ENCODE measurements around the gene GPR176. TPM values are rescaled to one million over a fixed set of nuclear protein-coding genes. Genes with fewer than 3 reads are reported as not detected.
A peak's percentile ranks its signal among the peaks of the same experiment; 100 is the strongest.
"Not testable (repeated sequence)": the region's sequence is repeated elsewhere in the genome, so short reads cannot be mapped to it uniquely, and the experiment has no call there.

GPR176 gene
- total RNA-seq, 1 donor from 2014 or later, result 5.7 TPM

- intact Hi-C loops (cut with DNase I), result no loop called here
- ATAC-seq (no peak), DNase-seq (ENCODE audit: low spot score) (no peak)
Observed at GRCh38 chr15:39907216-39907615, 12.8 kb downstream of the GPR176 start.

GRCh38 chr15:39904115-39904514 lies 16.0 kb downstream of the GPR176 start:
- intact Hi-C loops (cut with DNase I), result no loop called here
- no peak for ATAC-seq
- no peak for DNase-seq (ENCODE audit: low spot score)

GRCh38 chr15:39898317-39898716 lies 21.7 kb downstream of the GPR176 start:
- no peak for DNase-seq (ENCODE audit: low spot score)
- intact Hi-C loops (cut with DNase I), result loop anchor here (5.0 kb wide), 1 partner anchor 1711 kb away; no protein-coding TSS in a partner anchor
- no peak for ATAC-seq

- ATAC-seq (no peak), DNase-seq (ENCODE audit: low spot score) (no peak)
- intact Hi-C loops (cut with DNase I), result loop anchor here (5.0 kb wide), 1 partner anchor 1710 kb away; no protein-coding TSS in a partner anchor
Observed at GRCh38 chr15:39896846-39897245, 23.2 kb downstream of the GPR176 start.

- no peak for ATAC-seq
- intact Hi-C loops (cut with DNase I), result loop anchor here (5.0 kb wide), 1 partner anchor 1709 kb away; no protein-coding TSS in a partner anchor
Observed at GRCh38 chr15:39896101-39896500, 24.0 kb downstream of the GPR176 start.

GRCh38 chr15:39893051-39893450 lies 27.0 kb downstream of the GPR176 start:
- DNase-seq (ENCODE audit: low spot score); intact Hi-C loops (cut with DNase I); ATAC-seq: not testable (repeated sequence)

More at GRCh38 chr15:39896101-39896500, 24.0 kb downstream of the GPR176 start:
- no peak for DNase-seq (ENCODE audit: low spot score)

- ATAC-seq (no peak), DNase-seq (ENCODE audit: low spot score) (no peak)
- intact Hi-C loops (cut with DNase I), result no loop called here
Observed at GRCh38 chr15:39892418-39892817, 27.6 kb downstream of the GPR176 start.

- intact Hi-C loops (cut with DNase I), result no loop called here
- ATAC-seq (no peak), DNase-seq (ENCODE audit: low spot score) (no peak)
Observed at GRCh38 chr15:39890621-39891020, 29.4 kb downstream of the GPR176 start.

- no peak for DNase-seq (ENCODE audit: low spot score)
- ATAC-seq, result no peak
- intact Hi-C loops (cut with DNase I), result no loop called here
Observed at GRCh38 chr15:39889601-39890000, 30.5 kb downstream of the GPR176 start.

GRCh38 chr15:39888809-39889208 lies 31.3 kb downstream of the GPR176 start:
- intact Hi-C loops (cut with DNase I), result no loop called here
- ATAC-seq, result no peak

GRCh38 chr15:39888243-39888642 lies 31.8 kb downstream of the GPR176 start:
- DNase-seq (ENCODE audit: low spot score) (no peak), ATAC-seq (no peak)
- intact Hi-C loops (cut with DNase I), result no loop called here

More at GRCh38 chr15:39888809-39889208, 31.3 kb downstream of the GPR176 start:
- DNase-seq (ENCODE audit: low spot score), result no peak

- DNase-seq (ENCODE audit: low spot score), result no peak
- intact Hi-C loops (cut with DNase I), result no loop called here
- ATAC-seq, result peak; percentile 76
Observed at GRCh38 chr15:39887832-39888231, 32.2 kb downstream of the GPR176 start.

GRCh38 chr15:39887211-39887610 lies 32.9 kb downstream of the GPR176 start:
- intact Hi-C loops (cut with DNase I), result no loop called here

GRCh38 chr15:39886418-39886817 lies 33.6 kb downstream of the GPR176 start:
- intact Hi-C loops (cut with DNase I), result no loop called here
- no peak for DNase-seq (ENCODE audit: low spot score)
- no peak for ATAC-seq

More at GRCh38 chr15:39887211-39887610, 32.9 kb downstream of the GPR176 start:
- no peak for DNase-seq (ENCODE audit: low spot score)
- ATAC-seq, result no peak

- ATAC-seq (no peak), DNase-seq (ENCODE audit: low spot score) (no peak)
- intact Hi-C loops (cut with DNase I), result no loop called here
Observed at GRCh38 chr15:39885099-39885777, 34.8 kb downstream of the GPR176 start.

- intact Hi-C loops (cut with DNase I), result no loop called here
- no peak for DNase-seq (ENCODE audit: low spot score)
- ATAC-seq, result no peak
Observed at GRCh38 chr15:39884351-39884750, 35.7 kb downstream of the GPR176 start.

- intact Hi-C loops (cut with DNase I), result no loop called here
- no peak for DNase-seq (ENCODE audit: low spot score)
Observed at GRCh38 chr15:39882602-39883001, 37.5 kb downstream of the GPR176 start.

GRCh38 chr15:39881790-39882189 lies 38.3 kb downstream of the GPR176 start:
- DNase-seq (ENCODE audit: low spot score) (no peak), ATAC-seq (no peak)
- intact Hi-C loops (cut with DNase I), result no loop called here

More at GRCh38 chr15:39882602-39883001, 37.5 kb downstream of the GPR176 start:
- ATAC-seq, result no peak

GRCh38 chr15:39880718-39881387 lies 39.2 kb downstream of the GPR176 start:
- ATAC-seq, result no peak
- DNase-seq (ENCODE audit: low spot score), result no peak
- intact Hi-C loops (cut with DNase I), result no loop called here

GRCh38 chr15:39878406-39878785 lies 41.7 kb downstream of the GPR176 start:
- ATAC-seq (no peak), DNase-seq (ENCODE audit: low spot score) (no peak)
- intact Hi-C loops (cut with DNase I), result no loop called here

Data from sciatic nerve (tissue), 2 donors.